Measurements from ENCODE around the gene GABRG3. TPM values are rescaled to one million over a fixed set of nuclear protein-coding genes. Genes with fewer than 3 reads are reported as not detected.
A peak's percentile ranks its signal among the peaks of the same experiment; 100 is the strongest.
"Not testable (repeated sequence)": the region's sequence is repeated elsewhere in the genome, so short reads cannot be mapped to it uniquely, and the experiment has no call there.

The GABRG3 gene
- polyA plus RNA-seq, 12 donors, result 0.14 to 1.3 (median 0.29) TPM; not detected in 2

DNA sequence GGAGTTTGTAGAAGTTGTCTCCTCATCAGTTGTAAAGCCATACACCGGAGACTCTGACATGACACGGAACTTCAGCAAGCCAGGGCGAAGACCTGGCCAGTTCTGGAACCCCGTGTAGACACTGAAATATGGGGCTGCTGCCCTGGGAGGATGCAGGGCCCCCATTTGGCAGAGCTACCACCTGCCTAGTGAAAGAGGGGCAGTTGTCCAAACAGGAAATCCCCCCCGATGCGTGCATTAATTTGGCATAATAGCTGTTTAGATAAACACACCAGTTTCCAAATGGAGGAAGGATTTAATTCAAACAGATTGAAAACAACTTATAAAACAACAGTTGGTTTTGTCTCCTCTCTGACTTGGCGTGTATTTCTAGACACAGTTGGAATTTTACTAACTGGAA lies 357.2 kb downstream of the GABRG3 start:
- no peak for DNase-seq

- no peak for DNase-seq
Measured at GRCh38 chr15:27328608-27329007, 357.6 kb downstream of the GABRG3 start.

- no peak for DNase-seq
Measured at GRCh38 chr15:27330326-27330725, 359.3 kb downstream of the GABRG3 start.

- no peak for DNase-seq
Measured at GRCh38 chr15:27336676-27337075, 365.7 kb downstream of the GABRG3 start.

DNA sequence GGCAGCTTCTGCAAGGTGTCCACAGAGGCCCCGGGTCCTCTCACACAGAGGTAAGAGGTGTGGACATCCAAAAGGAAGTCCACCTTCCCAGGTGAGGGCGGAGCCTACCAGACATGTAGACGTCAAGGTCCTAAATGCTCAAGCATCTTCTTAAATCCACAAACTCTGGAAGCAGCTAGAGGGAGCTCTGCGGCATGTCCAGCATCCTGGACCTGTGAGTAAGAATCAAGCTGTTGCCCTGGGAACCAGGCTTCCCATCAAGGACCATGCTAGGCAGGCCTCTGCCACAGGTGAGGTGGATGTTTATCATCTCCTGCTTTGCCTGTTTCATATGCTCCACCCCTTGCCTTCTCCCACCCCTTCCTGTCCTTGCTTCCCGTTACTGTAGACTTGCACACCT lies 368.2 kb downstream of the GABRG3 start:
- DNase-seq, result no peak

DNA sequence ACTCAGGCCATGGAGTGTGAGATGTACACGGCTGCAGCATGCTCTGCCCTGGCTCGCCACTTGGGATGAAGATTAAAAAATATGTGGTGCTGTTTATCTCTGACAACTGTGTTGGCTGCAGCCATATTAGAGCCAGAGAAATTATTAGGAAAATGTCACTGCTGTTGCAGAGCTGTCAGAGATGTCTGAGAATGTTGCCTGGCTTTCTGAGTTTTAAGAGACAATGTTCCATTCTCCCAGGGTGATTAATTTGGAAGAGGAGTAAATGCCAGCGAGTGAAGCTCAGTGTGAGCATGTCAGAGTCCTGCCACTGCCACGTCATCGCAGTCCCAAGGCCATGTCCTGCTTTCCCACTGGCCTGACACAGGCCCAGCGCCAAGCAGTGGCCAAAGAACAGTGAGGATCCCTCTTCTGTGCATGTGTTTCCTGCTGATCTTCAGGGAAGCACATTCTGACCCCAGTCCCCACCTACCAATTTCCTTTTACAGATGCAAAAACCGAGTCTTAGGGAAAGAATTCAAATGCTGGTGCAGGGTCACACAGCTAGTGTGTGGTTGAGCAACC lies 370.9 kb downstream of the GABRG3 start:
- DNase-seq, result no peak

DNA sequence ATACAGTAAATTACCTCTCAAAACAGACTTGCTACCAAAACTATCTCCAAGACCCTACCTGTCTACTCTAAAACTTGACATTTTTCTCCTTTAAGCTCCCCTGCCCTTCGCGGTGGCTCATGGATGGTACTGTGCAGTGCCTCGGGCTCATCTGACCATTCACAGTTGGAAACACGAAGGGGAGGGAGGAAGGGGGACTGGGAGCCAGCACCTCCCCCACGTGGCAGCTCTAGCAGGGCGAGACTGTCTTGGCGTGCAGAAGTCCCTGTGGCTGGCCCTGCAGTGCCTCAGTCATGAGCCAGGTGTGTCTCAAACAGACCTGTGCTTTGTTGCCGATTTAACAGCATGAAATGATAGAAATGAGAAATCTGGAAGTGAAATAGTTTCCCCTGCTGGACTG lies 372.0 kb downstream of the GABRG3 start:
- DNase-seq, result no peak

GRCh38 chr15:27352136-27352535 lies 381.2 kb downstream of the GABRG3 start:
- no peak for DNase-seq

GRCh38 chr15:27353856-27354255 lies 382.9 kb downstream of the GABRG3 start:
- no peak for DNase-seq

- DNase-seq, result no peak
Measured at GRCh38 chr15:27358751-27359434, 387.9 kb downstream of the GABRG3 start.

- DNase-seq, result no peak
Measured at GRCh38 chr15:27359586-27359985, 388.6 kb downstream of the GABRG3 start.

- DNase-seq, result no peak
Measured at GRCh38 chr15:27360316-27360715, 389.3 kb downstream of the GABRG3 start.

- no peak for DNase-seq
Measured at GRCh38 chr15:27361438-27361837, 390.5 kb downstream of the GABRG3 start.

DNA sequence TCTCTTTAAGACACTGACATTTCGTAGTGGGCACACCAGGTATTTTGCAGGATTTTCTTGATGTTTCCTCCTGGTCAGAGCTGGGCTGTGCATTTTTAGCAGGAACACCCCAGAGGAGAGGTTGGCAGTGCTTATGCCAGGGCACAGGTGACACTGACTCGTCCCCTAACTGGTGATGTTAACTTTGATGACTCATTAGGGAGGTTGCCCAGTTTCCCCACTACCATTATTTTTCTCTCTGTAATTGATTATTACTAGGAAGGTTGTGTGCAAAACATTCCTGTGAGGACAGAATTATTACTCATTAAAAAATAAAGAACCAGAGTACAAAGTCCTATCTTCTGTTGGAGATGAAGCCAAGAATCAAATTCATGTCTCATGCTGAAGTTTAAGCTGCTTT lies 394.5 kb downstream of the GABRG3 start:
- no peak for DNase-seq

DNA sequence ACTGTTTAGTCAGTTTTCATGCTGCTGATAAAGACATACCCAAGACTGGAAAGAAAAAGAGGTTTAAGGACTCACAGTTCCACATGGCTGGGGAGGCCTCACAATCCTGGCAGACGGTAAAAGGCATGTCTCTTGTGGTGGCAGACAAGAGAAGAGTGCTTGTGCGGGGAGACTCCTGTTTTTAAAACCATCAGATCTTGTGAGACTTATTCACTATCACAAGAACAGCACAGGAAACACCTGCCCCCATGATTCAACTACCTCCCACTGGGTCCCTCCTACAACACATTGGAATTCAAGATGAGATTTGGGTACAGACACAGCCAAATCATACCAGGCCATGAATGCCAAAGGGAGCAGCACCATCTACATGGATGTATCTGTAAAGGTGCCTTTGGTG lies 406.4 kb downstream of the GABRG3 start:
- not testable (repeated sequence) for DNase-seq

DNA sequence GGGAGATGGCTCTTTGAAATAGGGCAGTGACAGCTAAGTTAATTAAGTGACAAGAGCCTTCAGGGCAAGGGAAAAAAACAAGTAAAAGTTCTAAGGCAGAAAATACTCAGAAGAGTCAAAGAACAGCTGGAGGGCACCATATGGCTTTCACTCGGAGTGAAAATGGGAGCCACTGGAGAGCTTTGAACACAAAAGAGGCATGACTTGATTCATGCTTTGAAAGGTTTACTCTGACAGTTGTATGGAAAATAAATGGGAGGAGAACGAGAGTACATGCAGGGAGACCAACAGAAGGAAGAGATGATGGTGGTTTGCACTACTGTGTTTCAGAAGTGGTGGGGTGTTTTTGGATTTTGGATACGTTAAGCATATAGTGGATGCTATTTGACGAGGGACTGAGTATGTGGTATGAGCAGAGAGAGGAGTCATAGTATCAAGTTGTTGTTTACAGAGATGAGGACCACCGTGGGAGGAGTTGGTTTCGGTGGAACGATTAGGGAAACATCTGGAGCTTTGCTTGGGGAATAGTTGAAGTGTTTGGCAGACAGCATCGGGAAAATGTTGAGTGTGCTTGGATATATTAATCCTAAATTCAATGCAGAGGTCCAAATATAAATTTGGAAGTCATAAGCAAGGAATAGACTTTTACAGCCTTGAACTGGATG lies 411.5 kb downstream of the GABRG3 start:
- DNase-seq, result peak; percentile 65

DNA sequence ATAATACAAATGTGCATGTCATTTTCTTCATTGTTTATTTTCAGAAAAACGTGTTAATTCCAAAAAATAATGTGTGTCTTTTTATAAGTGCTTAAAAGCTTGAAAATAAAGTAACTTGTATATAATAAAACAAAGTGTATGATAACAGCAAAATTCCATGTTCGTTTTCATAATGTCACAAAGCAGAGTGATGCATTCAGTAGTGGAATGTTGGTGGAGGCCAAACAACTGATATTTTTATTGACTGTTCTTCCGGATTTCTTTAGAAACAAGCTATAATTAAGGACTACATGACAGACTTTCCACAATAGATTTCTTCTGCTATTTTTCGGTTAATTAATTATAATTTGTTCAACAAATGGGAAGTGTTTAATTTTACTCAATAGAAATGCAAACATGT lies 412.7 kb downstream of the GABRG3 start:
- DNase-seq, result no peak

DNA sequence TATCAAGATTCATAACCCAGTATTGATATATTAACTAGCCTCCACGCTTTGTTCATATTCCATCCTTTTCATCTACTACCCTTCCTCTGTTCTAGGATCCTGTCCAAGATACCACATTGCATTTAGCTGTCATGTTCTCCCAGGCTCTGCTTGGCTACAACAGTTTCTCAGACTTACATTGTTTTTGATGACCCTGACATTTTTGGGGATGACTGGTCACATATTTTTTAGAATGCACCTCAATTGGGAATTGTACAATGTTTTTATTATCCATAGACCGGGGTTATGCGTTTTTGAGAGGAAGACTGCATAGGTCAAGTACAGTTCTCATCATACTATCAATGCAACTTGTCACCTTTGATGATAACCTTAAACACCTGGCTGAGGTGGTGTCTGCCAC lies 421.2 kb downstream of the GABRG3 start:
- DNase-seq, result no peak

DNA sequence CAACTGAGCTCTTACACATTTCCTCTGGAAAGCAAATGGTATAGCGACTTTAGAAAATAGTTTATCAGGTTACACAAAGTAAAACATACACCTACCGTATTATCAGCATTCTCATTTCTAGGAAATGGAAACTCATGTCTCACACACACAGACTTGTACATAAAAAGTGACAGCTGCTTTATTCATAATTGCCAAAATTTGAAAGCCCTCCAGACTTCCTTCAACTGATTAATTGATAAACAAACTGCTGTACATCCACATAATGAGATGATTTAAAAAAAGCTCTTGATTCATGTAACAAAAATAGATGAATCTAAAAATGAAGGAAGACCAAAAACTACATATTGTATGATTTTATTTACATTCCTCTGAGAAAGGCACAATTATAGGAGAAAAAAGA lies 425.5 kb downstream of the GABRG3 start:
- DNase-seq, result no peak

DNA sequence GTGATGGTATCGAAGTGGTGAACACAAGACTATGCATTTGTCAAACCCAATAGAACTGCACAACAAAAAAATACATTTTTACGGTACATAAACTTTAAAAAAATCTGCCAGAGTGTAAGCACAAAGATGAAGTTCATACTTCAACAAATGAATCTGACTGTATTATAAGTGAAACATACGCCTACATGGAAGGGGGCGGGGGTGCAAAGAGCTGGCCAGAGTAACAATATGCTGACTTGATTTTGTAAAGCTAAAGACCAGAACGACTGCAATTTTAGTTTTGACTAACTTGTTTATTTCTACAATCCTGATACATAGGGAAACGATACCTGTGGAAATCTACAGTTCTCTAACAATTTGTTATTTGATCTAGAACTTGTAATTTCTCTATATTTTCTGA lies 426.0 kb downstream of the GABRG3 start:
- DNase-seq, result no peak

- DNase-seq, result no peak
Measured at GRCh38 chr15:27398631-27399161, 427.7 kb downstream of the GABRG3 start.

DNA sequence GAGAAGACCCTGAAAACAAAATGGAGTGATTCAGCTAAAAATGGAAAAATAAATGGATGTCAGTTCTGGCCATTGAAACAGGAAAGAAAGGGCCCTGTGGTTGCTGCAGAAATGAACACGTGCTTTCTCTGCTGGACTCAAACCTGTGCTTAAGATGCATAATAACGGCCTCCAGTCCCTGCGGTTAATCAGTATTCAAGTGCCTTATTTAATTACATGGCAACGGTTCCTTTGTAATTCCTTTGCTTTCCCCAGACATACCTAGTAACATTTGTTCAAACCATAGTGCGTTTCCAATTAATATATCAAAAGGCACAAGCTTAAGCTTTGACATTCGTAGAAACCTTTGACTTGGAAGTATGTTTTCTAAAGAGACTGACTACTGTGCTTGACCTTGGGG lies 428.3 kb downstream of the GABRG3 start:
- DNase-seq, result no peak

GRCh38 chr15:27401471-27401870 lies 430.5 kb downstream of the GABRG3 start:
- peak; percentile 52 for DNase-seq
